ENCODE results near the gene OMG.
"Not testable (repeated sequence)": the region's sequence is repeated elsewhere in the genome, so short reads cannot be mapped to it uniquely, and the experiment has no call there.

OMG gene

DNA sequence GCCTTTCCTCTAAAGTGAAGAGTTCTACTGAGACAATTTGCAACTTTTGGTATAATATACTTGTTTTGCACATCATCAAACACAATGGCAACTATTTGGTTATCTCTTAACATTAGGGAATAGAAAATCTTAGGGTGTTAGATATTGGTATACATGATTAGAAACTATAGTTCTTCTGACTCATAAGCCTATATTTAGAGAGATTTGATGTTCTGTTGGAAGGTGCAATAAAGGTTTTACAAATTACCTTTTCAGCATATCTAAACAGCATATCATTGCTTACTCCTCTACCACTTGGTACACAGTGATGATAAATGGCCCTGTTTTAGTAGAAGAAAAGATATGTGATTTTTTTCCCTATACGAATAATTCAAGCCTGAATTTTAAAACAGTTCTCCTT, 10.6 kb upstream of the OMG start:
- DNase-seq, result no peak

DNA sequence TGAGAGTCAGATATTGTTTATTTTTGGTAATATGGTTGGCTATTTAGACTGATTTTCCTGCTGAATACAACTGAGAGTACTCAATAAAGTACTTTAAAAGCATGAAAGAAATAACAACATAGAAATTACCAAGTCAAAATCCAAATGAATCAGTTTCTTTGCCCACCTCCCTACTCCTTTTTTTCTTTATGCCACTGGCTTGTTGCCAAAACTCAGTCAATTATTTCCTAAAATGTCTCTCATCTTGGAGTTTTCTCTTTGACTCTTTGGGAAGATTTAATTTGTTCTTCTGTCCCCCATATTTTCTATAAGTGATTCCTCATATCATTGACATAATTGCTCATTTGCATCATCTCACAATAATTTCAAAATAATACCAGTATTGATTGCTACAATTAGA, 2.6 kb upstream of the OMG start:
- peak in 1 of 3 experiments; percentile 38 for DNase-seq

- DNase-seq, result no peak
These were observed 897 bp downstream of the OMG start for GRCh38 chr17:31296142-31296541.

DNA sequence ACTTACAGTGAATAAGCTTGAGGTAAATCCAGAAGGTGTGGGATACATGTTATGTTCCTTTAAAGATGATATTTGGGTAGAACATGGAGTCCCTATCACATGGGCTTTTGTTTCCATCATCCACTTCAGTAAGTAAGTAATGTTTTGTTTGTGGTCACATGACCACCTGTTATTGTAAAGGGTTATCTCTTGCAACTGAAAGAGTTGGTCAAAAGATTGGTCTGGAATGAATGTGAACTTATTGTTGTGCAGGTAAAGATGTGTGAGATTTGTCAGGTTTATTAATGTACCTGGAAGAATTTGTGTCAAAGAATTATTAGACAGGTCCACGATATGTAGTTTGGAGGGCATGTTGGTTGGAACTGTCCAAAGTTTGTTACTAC, 1.6 kb downstream of the OMG start:
- DNase-seq, result no peak

GRCh38 chr17:31294820-31295488, 2.1 kb downstream of the OMG start:
- no peak for DNase-seq

- DNase-seq, result no peak
These were observed 2.8 kb downstream of the OMG start for GRCh38 chr17:31294231-31294630.

DNA sequence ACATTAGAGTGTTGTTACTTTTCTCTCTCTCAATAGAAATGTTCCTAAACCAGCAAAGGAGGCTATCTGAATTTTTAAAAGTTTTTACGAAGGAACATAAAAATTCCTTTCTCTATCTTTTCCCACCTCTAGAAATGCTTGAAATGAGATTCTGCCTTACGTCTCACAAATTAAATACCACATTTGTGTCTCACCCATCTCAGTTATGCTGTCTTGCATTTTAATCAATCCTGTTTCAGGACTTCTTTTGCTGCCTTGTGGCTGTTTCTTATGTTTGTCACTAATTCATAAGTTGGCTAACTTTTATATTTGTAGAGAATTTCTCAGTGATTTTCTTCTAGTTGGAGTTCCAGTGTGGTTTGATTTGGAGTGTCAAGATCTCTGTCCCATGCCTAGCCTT, 3.5 kb downstream of the OMG start:
- no peak for DNase-seq

DNA sequence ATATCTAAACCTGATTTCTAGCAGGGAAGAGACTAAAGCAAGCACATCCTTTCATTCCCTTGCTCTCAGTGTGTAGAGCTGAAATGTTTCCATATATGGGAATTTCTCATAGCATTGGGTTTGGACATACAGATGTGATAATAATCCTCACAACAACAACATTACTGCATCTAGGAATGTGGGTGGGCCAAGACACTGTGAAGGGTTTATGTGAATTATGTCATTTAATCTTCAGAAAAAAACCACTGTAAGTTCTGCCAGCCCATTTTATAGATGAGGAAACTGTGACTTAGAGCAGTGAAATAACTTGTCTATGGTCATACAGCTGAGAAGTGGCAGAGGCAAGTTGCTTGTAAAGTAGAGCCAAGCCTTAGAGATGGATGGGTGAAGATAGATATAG, 5.2 kb downstream of the OMG start:
- no peak for DNase-seq

- DNase-seq, result no peak
These were observed 7.2 kb downstream of the OMG start for GRCh38 chr17:31289790-31290189.

- not testable (repeated sequence) for DNase-seq
These were observed 9.1 kb downstream of the OMG start for GRCh38 chr17:31287932-31288331.

GRCh38 chr17:31286587-31286986, 10.5 kb downstream of the OMG start:
- no peak for DNase-seq

DNA sequence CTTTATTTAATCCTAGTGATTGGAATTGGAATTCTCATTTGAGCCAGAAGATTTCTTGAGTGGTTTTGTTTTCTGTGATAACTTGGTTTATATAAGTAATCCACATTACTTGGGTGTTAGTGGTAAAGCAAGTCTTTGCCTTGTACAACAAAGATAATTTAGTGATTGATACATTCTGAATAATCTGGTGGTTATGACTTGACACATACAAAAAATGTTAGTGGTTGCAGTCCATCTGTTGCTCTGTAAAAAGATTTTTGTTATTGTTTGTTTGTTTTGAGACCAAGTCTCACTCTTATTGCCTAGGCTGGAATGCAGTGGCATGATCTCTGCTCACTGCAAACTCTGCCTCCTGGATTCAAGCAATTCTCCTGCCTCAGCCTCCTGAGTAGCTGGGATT, 13.2 kb downstream of the OMG start:
- no peak for DNase-seq

DNA sequence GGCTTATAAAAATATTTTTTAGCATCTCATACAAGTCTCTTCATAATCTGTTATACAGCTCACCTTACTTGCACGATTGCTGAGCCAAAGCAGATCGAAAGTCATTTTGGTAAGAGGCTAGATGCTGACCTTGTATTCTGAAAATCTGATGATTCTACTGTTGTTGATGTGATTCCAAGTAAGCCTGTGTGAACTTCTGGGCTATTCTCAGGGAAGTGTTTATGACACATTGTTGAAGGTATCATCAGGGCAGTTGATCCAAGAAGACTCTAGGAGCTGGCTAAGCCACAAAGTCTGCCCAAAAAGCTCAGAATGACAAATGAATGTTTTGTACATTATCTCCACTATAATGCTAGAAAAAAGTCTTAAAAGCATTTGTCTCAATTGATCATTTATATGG, 16.0 kb downstream of the OMG start:
- DNase-seq, result no peak

GRCh38 chr17:31279401-31279800, 17.6 kb downstream of the OMG start:
- DNase-seq, result no peak

DNA sequence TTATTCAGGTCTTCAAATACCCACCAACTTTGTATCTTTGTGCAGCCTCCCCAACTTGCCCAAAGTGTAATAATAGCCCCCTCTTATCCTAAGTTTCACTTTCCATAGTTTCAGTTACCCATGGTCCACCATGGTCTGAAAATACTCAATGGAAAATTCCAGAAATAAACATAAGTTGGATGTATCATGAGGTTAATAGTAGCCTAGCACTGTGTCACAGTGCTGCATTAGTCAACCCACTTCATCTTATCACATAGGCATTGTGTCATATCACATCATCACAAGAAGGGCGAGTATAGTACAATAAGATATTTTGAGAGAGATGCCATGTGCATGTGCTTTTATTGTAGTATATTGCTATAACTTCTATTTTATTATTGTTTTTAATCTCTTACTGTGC, 21.9 kb downstream of the OMG start:
- DNase-seq, result no peak

DNA sequence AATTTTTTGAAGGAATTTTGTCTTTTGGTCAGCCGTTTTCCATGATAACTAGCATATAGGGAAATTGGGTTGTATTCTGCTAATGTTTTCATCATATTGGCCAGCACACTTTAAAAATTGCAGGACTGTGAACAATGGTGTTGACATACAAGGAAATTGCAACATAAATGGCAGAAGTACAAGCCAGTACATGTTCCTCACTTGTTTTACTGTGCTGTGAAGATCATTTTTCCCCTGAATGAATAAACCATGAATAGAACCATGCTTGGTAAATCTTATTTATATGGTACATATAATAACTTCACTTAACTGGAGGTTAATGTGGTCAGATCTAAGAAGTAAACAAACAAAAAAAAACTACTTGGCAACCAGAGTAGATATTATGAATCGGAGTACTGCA, 22.8 kb downstream of the OMG start:
- peak in 1 of 3 experiments; percentile 50 for DNase-seq

GRCh38 chr17:31273516-31273915, 23.5 kb downstream of the OMG start:
- no peak for DNase-seq

DNA sequence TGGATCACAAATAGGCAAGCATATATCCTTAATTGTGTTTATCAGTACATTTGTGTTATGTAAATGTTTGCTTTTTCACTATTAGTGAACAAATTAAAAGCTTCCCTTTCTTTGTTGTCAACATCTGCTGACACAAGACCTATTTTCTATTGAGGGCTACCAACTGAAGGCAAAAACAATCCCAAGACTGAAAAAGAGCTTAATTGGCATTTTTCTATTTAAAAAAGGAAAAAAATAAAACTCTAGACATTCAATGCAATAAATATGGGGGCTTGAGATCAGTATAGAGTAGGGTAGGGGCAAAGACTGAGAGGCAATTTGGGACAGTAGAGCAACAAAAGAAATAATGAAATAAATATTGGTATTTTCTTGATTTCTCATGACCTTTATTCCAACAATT, 24.2 kb downstream of the OMG start:
- no peak for DNase-seq

GRCh38 chr17:31272236-31272635, 24.8 kb downstream of the OMG start:
- no peak for DNase-seq

DNA sequence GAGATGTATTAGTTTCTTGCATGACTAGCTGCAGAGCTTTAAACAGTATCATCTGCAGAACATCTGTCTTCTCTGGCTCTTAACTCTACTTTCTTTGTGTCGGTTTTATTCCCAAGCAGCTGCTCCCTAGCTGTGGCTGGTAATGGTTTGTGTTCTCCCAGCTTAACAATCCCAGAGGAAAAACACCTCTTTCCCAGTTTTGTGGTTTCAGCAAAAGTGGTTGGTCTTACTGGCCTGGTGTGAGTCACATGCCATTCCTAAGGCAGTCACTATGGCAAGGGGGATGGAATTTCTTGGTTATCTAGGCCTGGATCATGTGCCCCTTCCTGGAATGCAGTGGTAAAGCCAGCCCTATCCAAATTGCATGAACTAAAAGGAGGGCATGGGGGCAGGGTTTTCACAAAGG, 27.5 kb downstream of the OMG start:
- peak in 1 of 3 experiments; percentile 12 for DNase-seq

DNA sequence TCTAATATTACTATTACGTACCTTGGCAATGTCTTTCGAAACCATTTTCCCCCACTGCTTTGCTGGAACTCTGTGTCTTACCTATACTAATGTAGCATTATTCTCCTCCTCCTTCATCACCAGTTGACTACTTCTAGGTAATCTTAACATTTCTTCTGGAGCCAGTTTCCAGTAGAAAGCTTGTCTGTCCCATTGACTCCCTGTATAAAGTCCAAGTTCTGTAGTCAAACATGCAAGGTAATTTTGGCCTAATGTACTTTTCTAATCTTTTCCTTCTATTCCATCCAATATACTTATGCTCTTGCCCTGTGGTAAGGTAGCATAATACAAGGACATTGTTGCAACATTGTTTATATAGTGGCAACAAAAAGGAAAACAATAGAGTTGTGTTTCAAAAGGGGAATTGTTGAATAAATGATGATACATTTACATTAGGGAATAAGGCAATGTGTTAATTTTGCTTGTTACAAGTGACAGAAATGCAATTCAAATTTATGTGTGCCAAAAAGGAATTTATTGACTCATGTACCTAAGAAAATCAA, 27.9 kb downstream of the OMG start:
- DNase-seq, result no peak

DNA sequence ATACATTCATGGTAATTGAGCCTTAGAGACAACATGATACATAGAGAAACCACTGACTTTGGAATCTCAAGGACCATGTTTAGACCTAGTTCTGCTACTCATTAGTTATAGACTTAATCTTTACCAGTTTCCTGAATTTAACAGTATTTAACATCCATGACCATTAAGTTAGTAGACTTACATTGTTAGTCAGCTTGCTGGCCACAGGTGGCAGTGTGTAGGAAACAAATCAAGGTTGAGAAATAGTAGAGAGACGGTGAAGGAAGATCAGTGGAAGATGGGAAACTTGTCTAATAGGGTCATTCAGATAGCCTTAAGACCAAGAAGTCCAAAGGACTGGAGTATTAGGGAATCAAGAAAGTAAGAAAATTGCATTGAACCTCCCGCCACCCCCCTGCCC, 31.0 kb downstream of the OMG start:
- no peak for DNase-seq

- not testable (repeated sequence) for DNase-seq
These were observed 34.1 kb downstream of the OMG start for GRCh38 chr17:31262923-31263322.

- DNase-seq, result no peak
These were observed 35.4 kb downstream of the OMG start for GRCh38 chr17:31261601-31262000.

- no peak for DNase-seq
These were observed 36.9 kb downstream of the OMG start for GRCh38 chr17:31260151-31260550.

Measured in NCI-H1417 (cell line).